HG02981 (cell line): Measurements from ENCODE around the gene BBLN.
"Not testable (repeated sequence)": the region's sequence is repeated elsewhere in the genome, so short reads cannot be mapped to it uniquely, and the experiment has no call there.

Experiments used
- ATAC-seq: cut with Tn5 transposase; IDR thresholded peaks from one replicate; pipeline ENCODE4 v1.9.1; 2021; ENCODE audit warnings: mild to moderate bottlenecking, moderate library complexity; ENCODE audit not compliant: unreplicated experiment

The BBLN gene

DNA sequence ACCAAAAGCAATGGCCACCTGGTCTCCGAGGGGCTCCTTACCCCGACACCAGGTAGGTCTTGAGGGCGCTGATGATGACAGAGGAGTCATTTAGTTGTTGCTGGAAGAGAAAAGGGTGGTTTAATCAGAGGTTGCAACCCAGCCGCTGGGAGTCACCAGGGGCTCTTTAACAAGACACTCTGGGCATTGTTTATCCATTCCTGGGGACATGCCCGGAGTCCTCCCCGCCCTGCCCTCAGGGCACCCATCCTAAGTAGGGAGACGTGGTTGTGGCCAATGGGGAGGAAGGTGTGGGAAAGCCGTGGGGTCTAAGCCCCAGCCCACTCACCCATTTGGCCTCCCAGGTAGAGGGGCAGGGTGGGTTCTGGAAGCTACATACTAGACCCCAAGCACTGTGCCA, 35.6 kb upstream of the BBLN start:
- no peak for ATAC-seq

- ATAC-seq = no peak
Measured at GRCh38 chr9:128124873-128125579, 35.0 kb upstream of the BBLN start.

GRCh38 chr9:128125580-128126354, 34.3 kb upstream of the BBLN start:
- ATAC-seq = no peak

DNA sequence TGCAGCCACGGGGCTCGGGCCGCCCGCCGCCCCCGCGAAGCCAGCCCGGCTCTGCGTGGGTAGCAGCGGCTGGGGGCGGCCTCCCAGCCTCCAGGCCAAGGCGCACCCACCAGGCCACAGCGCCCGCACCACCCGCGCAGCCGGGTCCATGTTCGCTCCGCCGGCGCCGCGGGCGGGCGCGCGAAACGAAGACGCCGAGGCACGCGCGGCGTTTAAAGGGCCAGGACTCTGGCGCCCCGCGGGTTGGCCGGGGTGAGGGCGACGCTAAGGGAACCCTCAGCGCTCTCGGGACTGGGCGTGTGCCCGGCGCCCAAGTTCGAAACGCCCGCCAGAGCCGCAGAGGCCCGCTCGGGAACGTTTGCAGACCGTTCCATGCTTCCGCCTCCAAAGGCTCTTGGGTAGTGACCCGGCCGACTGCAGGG, 32.5 kb upstream of the BBLN start, which contains the start of gene PTGES2:
Gene PTGES2 (minus strand): TSS at position 162 of the 422 bp plus-strand sequence. CDS start 12 bp downstream, at position 150.
- peak; percentile 52 for ATAC-seq

GRCh38 chr9:128127990-128128835, 31.9 kb upstream of the BBLN start:
- peak; percentile 46 for ATAC-seq

GRCh38 chr9:128128836-128129590, 31.1 kb upstream of the BBLN start:
- no peak for ATAC-seq

- ATAC-seq = not testable (repeated sequence)
Measured at GRCh38 chr9:128129976-128130590, 30.0 kb upstream of the BBLN start.

DNA sequence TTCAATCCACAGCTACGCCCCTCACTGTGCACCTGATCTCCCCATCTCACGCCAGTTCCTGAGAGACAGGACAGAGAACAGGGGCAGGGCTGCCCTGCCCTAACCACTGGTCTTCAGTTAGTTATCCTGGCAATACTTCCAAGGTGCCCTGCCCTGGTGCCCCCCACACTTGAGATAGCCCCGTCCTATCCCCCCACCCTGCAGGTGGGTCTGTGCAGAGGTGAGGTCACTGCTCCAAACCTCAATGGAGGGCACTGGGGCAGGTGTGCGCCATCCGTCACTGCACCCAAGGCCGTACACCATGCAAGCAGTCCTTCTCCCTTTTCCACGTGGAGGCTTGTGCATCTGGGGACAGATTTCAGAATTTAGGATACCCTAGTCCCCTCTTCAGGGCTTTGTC, 29.4 kb upstream of the BBLN start:
- not testable (repeated sequence) for ATAC-seq

GRCh38 chr9:128131346-128131745, 28.7 kb upstream of the BBLN start:
- not testable (repeated sequence) for ATAC-seq

DNA sequence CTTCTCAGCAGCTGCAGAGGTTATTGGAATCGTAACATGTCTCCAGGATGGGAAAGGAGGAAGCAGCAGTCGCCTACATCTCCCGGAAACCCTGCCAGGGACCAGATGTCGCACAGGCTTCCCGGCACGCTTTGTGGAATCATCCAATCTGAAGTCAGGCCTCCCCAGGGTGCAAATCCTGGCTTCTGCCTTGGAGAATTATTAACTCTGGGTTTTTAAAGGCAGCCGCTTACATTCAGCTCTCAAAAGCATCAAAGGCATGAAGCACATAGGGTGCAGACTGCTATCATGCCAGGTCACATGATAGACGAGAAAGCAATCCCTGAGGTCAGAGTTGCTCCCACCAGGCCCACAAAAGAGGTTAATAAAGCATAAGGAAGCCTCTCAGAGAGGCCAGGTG, 27.9 kb upstream of the BBLN start:
- ATAC-seq = not testable (repeated sequence)

DNA sequence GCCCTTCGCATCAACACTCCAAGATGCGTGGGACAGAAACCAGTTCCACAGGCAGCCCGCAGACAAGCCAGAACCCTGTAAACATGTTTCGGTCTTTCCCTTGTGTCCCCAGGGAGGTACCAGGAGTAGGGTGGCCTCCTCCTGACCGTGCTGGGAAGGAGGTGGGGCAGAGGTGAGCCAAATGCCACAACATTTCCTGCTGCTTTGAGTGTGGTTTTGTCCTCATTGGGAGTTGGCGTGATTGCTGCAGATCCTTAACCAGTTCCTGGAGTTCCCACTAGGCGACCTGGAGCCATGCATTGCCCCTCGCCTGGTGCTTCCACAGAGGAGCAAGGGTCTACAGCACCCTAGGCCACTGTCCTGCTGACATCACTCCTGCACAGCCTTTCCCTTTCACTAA, 24.5 kb upstream of the BBLN start:
- not testable (repeated sequence) for ATAC-seq

DNA sequence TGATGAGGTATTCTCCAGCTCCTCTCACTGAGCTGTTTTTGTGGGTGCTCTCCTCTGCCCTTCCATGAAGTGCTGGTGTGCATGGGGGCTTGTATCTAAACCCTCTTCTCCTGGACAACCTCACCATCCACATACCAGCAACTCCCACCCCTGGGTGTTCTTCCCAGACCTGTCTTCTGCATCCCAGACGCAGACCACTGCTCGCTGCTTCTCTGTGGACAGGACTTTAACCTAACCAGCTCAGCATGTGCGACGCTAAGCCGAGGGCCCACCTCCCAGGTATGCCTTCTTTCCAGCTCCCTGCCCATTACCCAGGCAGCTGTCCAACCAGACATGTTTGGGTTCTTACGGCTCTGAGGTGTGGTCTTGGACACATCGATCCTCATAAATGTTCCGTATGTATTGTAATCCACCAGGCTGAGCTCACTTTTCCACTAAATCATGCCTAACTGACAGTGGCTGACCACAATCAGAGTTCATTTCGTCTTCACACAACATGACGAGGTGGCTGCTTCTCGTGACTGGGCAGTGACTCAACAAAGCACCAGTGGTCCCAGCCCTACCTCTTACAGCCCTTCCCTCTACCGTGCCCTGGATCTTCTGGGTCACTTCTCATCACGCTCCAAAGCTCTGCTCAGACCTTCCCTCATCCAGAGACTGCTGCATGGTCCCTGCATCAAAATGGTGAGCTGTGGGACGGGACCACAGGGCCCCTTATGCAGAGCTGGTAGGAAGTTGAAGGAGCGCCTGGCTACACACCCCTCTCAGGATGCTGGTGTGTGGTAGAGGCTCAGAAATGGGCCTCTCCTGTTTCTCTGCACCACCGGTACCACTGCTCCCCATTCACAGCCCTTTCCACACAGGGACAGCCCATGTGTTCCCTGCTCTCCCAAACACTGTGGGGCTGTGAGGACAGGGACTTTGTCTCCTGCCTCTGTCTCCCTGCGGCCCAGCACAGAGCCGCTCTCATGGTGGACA, 23.0 kb upstream of the BBLN start:
- no peak for ATAC-seq

GRCh38 chr9:128138001-128138400, 22.1 kb upstream of the BBLN start:
- ATAC-seq = no peak

DNA sequence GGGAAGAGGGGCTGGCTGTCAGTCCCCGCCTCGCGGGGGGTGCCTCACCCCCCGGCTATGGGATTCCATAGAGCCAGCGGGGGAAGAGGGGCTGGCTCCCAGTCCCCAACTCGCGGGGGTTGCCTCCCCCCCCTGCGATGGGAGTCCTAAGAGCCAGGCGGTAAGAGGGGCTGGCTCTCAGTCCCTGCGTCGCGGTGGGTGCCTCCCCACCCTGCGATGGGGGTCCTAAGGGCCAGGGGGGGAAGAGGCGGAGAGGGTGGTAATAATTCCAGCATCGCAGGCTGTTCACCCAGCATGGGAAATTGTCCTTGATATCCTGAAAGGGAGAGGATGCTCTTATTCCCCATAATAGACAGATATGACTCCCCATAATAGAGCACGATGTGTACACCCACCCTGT, 20.4 kb upstream of the BBLN start:
- ATAC-seq = no peak

DNA sequence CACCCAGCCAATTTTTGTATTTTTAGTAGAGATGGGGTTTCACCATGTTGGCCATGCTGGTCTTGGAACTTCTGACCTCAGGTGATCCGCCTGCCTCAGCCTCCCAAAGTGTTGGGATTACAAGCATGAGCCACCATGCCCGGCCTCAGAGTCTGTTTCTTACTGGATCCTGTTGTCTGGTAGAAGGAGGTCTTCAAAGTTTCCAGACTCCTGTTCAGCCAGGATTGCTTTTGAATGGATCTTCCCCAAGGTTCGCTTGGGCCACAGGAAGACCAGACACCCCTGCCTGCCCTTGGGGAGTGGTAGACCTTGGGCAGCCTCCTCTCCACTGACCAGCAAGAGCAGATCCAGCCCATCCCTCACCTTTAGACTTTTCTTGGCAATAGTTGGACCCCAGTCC, 18.5 kb upstream of the BBLN start:
- no peak for ATAC-seq

DNA sequence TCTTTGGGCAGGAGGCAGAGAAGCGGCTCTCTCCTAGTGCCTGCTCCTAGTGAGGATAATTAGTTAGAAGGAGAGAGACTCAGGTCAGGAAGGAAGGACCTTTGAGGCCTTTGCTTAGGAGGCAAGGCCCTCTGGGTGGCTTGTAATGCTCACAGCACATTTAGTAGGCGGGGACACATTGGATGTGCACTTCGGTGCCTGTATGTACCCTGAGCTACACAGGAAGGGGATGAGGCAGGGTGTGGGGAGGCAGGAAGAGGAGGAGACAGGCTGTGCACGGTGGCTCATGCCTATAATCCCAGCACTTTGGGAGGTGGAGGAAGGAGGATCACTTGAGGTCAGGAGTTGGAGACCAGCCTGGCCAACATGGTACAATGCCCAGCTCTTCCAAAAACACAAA, 18.0 kb upstream of the BBLN start:
- no peak for ATAC-seq

GRCh38 chr9:128142596-128142995, 17.5 kb upstream of the BBLN start:
- ATAC-seq = no peak

GRCh38 chr9:128143525-128144238, 16.4 kb upstream of the BBLN start:
- ATAC-seq = no peak
